ENCODE data around the gene RCN1. TPM values are rescaled to one million over a fixed set of nuclear protein-coding genes. Genes with fewer than 3 reads are reported as not detected.

RCN1 gene
- total and polyA plus RNA-seq, 2 experiments from 2014 or later = 107 to 140 TPM

DNA sequence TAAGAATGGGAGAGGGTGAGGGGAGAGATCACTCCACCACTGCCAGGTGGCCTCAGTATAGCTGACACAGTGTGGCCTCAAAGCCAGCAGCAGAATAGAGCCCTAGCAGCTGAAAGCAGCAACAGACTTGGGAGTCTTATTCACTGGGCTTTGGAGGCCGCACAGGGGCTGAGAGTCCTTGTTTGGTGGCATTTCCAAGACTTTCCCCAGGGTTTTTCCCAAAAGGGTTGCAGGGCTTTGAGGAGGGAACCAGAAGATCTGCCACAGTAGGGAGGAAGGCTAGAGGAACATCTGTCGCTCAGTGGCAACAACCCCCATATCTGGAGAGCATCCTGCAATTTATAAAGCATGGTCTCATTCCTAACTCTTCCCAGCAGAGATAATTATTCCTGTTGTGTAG, 35.0 kb upstream of the RCN1 start (continued):
- TF ChIP-seq REST (IDR thresholded peaks at IDR 0.05; ENCODE audit: unreplicated experiment) (no peak), CREB1 (CRISPR knock-in tag; IDR thresholded peaks at IDR 0.05; ENCODE audit: low read depth) (no peak), CTCF (conservative IDR thresholded peaks at IDR 0.05; ENCODE audit: low read depth in 2 of 2) (no peak)

DNA sequence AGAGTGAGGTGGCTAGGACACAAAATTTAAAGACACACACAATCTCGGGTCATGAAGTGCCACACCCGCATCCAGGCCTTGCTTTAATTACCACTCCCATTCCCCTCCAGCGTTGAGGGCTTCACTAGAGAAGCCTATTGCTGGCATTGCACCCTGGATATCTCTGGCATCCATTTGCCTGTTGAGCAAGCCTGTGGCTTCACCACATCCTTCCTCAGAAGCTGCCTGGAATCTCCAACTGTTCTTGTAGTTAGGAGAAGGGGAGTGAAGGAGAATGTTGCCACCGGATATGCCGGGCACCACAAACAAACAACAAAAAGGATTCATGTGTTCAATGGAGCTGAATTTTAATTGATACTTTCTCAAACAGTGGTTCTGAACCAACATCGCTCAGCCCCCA, 34.4 kb upstream of the RCN1 start:
- peaks cover 12% of the 10 kb centered on the region for H3K9me2 ChIP-seq (ENCODE audit: insufficient read depth)
- no peaks in the 10 kb centered on the region for H3F3A ChIP-seq (replicated peaks; ENCODE audit: low read depth)
- Mint-ChIP-seq H3K27ac (no peak overlapping the region), H3K36me3 (ENCODE audit: low read depth) (no peaks in the 10 kb centered on the region), H3K4me1 (peaks cover 2% of the 10 kb centered on the region; the same call in 1 of the 3 replicates), H3K27me3 (ENCODE audit: insufficient read depth, low read depth, poor library complexity) (peaks cover 1% of the 10 kb centered on the region), H3K4me3 (no peak overlapping the region), H3K9me3 (no peaks in the 10 kb centered on the region)
- no peaks in the 10 kb centered on the region for H3K79me2 ChIP-seq (replicated peaks; ENCODE audit: insufficient read depth)
- no peak overlapping the region for H3K4me3 ChIP-seq
- DNase-seq (ENCODE audit: low spot score) = no peak
- no peaks in the 10 kb centered on the region for H4K20me1 ChIP-seq (replicated peaks; ENCODE audit: insufficient read depth)
- H2AFZ ChIP-seq = no peak overlapping the region
- no peak for ATAC-seq
- no peaks in the 10 kb centered on the region for H3K27me3 ChIP-seq (ENCODE audit: insufficient read depth)
- H3K4me1 ChIP-seq (ENCODE audit: insufficient read depth) = no peaks in the 10 kb centered on the region; the same call in 1 of the 2 replicates
- no peak for TF ChIP-seq ZNF114 (CRISPR knock-in tag; IDR thresholded peaks at IDR 0.05)
- TF ChIP-seq NANOG (IDR thresholded peaks at IDR 0.05; ENCODE audit: borderline replicate concordance) = no peak
- TF ChIP-seq EZH2phosphoT487 (IDR thresholded peaks at IDR 0.05; ENCODE audit: unreplicated experiment) = no peak
- TF ChIP-seq STAT1 (IDR thresholded peaks at IDR 0.05; ENCODE audit: unreplicated experiment) = no peak
- TF ChIP-seq CREB1 (CRISPR knock-in tag; IDR thresholded peaks at IDR 0.05; ENCODE audit: low read depth) = no peak
- no peak overlapping the region for H3K27ac ChIP-seq (ENCODE audit: low read depth)
- H3K4me2 ChIP-seq = no peak overlapping the region
- H3K36me3 ChIP-seq (ENCODE audit: insufficient read depth) = no peaks in the 10 kb centered on the region

- no peaks in the 10 kb centered on the region for H3K9me3 Mint-ChIP-seq
- DNase-seq (ENCODE audit: low spot score) (no peak), ATAC-seq (no peak)
- no peaks in the 10 kb centered on the region for H3K27me3 Mint-ChIP-seq (ENCODE audit: insufficient read depth, low read depth, poor library complexity)
- no peaks in the 10 kb centered on the region for H3F3A ChIP-seq (replicated peaks; ENCODE audit: low read depth)
- H3K4me2 ChIP-seq = no peak overlapping the region
- H3K4me3 Mint-ChIP-seq = no peak overlapping the region
- H3K27me3 ChIP-seq (ENCODE audit: insufficient read depth) = no peaks in the 10 kb centered on the region
- H3K36me3 ChIP-seq (ENCODE audit: insufficient read depth) = no peaks in the 10 kb centered on the region
- no peaks in the 10 kb centered on the region for H3K4me1 ChIP-seq (ENCODE audit: insufficient read depth)
- H3K27ac Mint-ChIP-seq = no peak overlapping the region
- no peak overlapping the region for H2AFZ ChIP-seq
- H3K27ac ChIP-seq (ENCODE audit: low read depth) = no peak overlapping the region
- no peaks in the 10 kb centered on the region for H4K20me1 ChIP-seq (replicated peaks; ENCODE audit: insufficient read depth)
- H3K9me2 ChIP-seq (ENCODE audit: insufficient read depth) = peaks cover 12% of the 10 kb centered on the region
- H3K4me3 ChIP-seq = no peak overlapping the region
- no peaks in the 10 kb centered on the region for H3K4me1 Mint-ChIP-seq
- no peaks in the 10 kb centered on the region for H3K36me3 Mint-ChIP-seq (ENCODE audit: low read depth)
- H3K79me2 ChIP-seq (replicated peaks; ENCODE audit: insufficient read depth) = no peaks in the 10 kb centered on the region
- TF ChIP-seq EZH2phosphoT487 (IDR thresholded peaks at IDR 0.05; ENCODE audit: unreplicated experiment) = no peak
- no peak for TF ChIP-seq STAT1 (IDR thresholded peaks at IDR 0.05; ENCODE audit: unreplicated experiment)
Measured at GRCh38 chr11:32059686-32060462, 31.0 kb upstream of the RCN1 start.
